Measurements from ENCODE around the gene GTF2IRD1.
A peak's percentile ranks its signal among the peaks of the same experiment; 100 is the strongest.
"Not testable (repeated sequence)": the region's sequence is repeated elsewhere in the genome, so short reads cannot be mapped to it uniquely, and the experiment has no call there.

The GTF2IRD1 gene

DNA sequence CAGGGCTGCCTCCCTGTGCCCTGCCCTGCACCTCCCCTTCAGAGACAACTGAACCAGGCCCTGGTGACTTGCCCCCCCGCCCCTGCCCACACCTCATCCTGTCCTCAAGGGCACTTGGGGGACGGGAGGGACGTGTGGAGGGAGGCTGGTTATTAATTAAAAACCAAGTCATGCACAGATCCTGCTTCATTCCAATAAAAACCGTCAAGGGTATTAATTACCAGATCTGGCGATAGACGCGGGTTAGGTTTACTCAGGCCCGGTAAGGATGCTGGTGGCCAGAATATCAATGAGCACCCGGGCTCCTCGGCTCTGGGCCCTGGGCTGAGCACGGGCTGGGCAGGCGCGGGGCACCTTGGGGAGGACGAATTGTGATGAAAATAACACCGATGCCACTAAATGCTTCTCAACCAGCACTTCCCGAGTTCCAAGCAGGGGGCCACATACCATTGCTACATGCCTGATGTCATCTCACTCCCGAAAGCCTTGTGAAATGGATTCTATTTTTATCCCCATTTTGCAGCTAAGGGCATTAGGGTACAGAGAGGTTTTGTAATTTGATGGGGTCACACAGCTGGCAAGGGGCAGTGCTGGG is 24.5 kb upstream of the GTF2IRD1 start:
- DNase-seq (ENCODE audit: extremely low read depth in 1 of 2, low read depth in 1 of 2): no peak

- DNase-seq (ENCODE audit: extremely low read depth in 1 of 2, low read depth in 1 of 2): not testable (repeated sequence)
These were observed 23.3 kb upstream of the GTF2IRD1 start for GRCh38 chr7:74430409-74430808.

GRCh38 chr7:74430961-74431466 is 22.7 kb upstream of the GTF2IRD1 start:
- DNase-seq (ENCODE audit: extremely low read depth in 1 of 2, low read depth in 1 of 2): no peak

GRCh38 chr7:74437291-74437571 is 16.5 kb upstream of the GTF2IRD1 start:
- DNase-seq (ENCODE audit: extremely low read depth in 1 of 2, low read depth in 1 of 2): not testable (repeated sequence)

GRCh38 chr7:74438327-74438726 is 15.4 kb upstream of the GTF2IRD1 start:
- DNase-seq (ENCODE audit: extremely low read depth in 1 of 2, low read depth in 1 of 2): no peak

- no peak for DNase-seq (ENCODE audit: extremely low read depth in 1 of 2, low read depth in 1 of 2)
These were observed 14.2 kb upstream of the GTF2IRD1 start for GRCh38 chr7:74439541-74439940.

- not testable (repeated sequence) for DNase-seq (ENCODE audit: extremely low read depth in 1 of 2, low read depth in 1 of 2)
These were observed 13.6 kb upstream of the GTF2IRD1 start for GRCh38 chr7:74440143-74440542.

GRCh38 chr7:74441801-74442200 is 11.9 kb upstream of the GTF2IRD1 start:
- no peak for DNase-seq (ENCODE audit: extremely low read depth in 1 of 2, low read depth in 1 of 2)

- no peak for DNase-seq (ENCODE audit: extremely low read depth in 1 of 2, low read depth in 1 of 2)
These were observed 10.0 kb upstream of the GTF2IRD1 start for GRCh38 chr7:74443543-74444247.

GRCh38 chr7:74449144-74449543 is 4.6 kb upstream of the GTF2IRD1 start:
- no peak for DNase-seq (ENCODE audit: extremely low read depth in 1 of 2, low read depth in 1 of 2)

DNA sequence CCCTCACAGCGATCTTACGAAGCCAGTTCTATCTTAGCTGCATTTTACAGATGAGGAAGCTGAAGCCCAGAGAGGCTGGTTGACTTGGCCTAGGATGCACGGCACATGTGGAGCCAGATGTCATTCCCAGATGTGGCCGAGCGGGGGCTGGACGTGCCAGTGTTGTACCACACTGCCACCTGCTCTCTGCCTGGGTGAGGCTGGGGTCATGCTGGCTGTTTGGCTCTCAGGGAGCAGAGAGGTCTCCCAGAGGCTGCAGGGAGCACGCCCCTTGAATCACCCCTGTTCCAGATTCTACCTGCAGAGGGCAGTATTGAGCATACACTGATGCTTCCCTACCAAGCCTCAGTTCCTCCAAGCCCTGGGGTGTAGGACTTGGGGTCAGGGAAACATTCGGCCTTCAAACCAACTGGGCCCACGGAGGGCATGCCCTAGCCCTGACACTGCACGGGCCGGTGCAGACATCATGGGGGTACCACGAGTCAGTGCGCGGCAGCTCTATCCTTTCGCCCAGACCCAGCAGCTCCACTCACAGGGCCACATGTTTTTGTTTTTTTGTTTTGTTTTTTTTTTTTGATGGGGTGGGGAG is 3.8 kb upstream of the GTF2IRD1 start:
- DNase-seq (ENCODE audit: extremely low read depth in 1 of 2, low read depth in 1 of 2): peak; percentile 36 to 43

DNA sequence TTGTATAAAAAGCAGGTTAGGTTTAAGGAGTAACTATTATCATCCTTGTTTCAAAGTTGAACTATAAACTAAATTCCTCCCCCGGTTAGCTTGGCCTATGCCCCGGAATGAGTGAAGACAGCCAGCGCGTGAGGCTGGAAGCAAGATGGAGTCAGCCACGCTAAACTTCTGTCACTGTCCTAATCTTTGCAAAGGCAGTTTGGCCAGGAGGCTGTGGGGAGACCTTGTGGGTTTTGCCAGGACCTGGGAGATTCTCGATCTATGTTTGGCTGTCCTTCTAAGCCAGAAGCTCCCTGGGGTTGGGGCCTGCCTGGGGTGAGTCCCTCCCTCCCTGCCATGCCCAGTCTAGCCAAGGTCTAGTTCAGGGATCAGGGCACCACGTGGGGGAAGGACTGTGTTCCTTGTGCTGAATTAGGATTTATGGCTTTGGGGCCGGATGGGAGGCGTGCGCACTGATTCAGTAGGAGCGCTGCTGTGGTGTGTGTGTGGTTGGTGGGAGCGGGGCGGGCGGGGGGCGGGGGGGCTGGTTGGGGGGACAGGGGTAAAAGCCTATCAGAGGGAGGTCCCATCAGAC is 871 bp upstream of the GTF2IRD1 start:
- no peak for DNase-seq (ENCODE audit: extremely low read depth in 1 of 2, low read depth in 1 of 2)

DNA sequence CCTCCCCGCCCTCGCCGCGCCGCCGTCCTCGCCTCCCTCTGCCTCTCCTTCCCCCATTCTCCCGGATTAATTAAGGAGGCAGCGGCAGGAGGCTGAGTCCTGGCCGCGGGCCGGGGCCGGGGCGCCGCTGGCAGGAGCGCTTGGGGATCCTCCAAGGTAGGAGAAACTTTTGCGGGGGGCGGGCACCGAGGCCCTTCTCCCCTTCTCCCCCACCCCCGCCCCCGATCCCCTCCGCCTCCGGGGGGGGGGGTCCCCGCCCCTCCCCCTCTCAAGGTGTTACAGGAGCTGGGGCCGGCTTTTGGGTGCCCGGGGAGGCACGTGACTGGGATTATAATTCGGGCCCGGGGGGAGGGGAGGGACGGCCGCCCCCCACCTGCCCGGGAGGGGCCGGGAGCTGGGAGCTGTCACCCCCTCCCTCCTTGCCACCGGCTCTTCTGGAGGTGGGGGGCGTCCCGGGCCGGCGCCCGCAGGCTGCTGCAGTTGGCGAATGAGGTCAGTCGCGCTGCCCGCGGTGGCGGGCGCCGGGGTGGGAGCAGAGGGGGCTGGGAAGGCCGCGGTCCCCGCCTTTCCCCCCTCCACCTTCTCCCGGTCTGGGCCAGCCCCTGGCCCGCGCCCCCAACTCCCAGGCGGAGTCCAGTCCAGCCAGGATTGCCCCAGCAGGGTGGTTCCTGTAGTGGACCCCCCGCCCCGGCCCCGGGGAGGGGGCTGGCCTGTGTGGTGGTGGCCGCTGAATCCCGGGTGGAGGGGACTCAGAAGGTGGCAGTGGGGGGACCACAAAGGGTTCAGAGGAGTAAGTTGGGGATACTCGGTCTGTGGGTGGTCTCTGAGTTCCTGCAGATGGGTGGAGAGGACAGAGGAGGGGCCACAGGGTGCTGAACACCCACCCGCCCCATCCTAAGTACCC is 567 bp downstream of the GTF2IRD1 start:
- DNase-seq (ENCODE audit: extremely low read depth in 1 of 2, low read depth in 1 of 2): no peak

DNA sequence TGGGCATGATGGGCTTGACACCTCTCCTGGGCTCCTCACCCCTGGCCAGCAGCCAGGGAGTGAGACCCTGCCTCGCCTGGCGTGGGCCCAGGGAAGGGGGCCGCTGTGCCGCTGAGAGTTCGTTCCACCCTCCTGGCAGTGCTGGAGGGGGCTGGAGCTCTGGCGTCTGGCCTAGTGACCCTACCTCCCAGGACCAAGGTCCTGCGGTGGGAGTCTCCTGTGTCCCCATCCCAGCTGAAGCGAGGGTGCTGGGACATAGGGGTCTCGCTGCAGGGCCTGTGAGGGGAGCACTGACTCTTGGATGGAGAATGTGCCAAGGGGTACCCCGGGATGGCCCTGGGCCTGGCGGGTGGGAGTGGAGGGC is 1.2 kb downstream of the GTF2IRD1 start:
- no peak for DNase-seq (ENCODE audit: extremely low read depth in 1 of 2, low read depth in 1 of 2)

DNA sequence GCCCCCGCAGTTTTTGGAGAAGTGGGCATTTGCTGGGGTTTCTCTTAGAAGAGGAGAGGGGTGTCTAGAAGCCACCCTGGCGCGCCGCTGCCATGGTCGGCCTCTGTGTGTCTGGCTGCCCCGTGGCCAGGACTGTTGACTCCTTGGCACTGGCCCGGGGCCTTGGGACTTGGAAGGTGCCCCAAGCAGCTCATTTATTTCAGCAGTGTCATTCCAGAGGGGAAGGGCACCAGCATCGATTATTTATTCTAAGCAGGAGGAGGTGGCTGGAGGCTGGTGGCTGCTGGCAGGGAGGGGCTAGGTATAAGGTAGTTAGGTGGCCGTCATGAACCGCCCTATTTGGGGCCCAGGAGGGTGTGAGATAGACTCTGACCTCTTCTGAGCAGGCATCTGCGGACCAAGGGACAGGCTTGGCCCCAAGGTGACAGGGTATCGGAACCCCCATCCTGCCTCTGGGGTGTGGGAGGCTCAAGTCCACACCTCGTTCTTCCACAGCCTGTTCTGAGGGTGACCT is 1.6 kb downstream of the GTF2IRD1 start:
- DNase-seq (ENCODE audit: extremely low read depth in 1 of 2, low read depth in 1 of 2): no peak

DNA sequence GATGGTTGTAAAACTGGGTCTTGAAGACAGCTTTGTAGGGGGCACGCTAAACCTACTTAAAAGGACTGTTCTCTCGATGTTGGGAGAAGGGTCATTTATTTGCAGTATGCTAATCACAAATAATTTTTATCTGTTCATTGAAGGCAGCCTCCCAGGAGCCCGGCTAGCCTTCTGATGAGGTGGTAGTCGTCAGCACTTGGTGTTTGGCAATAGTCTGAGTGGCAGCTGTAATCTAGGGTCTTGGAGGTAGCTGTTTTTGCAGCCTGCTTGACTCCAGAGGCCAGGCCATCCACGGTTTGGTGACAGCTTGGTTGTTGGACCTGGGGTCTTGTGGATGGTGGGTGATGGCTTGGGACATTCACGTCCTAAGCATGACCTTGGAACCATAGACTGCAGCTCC is 2.2 kb downstream of the GTF2IRD1 start:
- DNase-seq (ENCODE audit: extremely low read depth in 1 of 2, low read depth in 1 of 2): no peak

DNA sequence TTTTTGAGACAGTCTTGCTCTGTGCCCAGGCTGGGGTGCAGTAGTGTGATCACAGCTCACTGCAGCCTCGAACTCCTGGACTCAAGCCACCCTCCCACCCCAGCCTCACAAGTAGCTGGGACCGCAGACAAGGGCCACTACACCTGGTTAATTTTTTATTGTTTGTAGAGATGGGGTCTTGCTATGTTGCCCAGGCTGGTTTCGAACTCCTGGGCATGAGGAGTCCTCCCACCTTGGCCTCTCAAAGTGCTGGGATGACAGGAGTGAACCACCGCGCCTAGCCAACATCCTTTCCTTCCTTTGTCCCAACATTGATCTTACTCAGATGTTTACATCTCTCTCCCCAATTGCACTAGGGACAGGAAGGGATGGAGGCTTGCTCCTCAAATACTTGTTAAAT is 3.3 kb downstream of the GTF2IRD1 start:
- DNase-seq (ENCODE audit: extremely low read depth in 1 of 2, low read depth in 1 of 2): no peak

DNA sequence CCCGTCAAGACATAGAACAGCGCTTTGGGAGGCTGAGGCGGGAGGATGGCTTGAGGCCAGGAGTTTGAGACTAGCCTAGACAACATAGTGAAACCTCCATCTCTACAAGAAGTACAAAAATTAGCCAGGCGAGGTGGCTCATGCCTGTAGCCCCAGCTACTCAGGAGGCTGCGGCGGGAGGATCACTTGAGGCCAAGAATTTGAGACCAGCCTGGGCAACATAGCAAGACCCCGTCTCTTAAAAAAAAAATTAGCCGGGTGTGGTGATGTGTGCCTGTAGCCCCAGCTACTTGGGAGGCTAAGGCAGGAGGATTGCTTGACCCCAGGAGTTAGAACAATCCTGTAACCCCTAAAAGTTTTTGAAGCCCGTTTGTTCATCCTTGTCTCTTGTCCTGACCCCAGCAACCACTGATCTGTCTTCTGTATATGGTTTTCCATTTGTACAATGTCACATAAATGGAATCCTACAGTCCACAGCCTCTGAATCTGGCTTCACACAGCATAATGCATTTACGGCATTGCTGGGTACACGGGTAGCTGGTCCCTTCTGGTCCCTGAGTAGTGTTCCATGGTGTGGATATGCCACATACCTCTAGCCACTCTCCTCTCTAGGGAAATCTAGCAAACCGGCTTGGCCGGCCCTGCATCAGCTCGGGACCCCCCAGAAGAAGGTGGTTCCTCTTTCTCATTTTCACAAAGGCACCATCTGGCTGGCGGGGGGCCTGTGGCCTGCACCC is 8.4 kb downstream of the GTF2IRD1 start:
- DNase-seq (ENCODE audit: extremely low read depth in 1 of 2, low read depth in 1 of 2): no peak

- DNase-seq (ENCODE audit: extremely low read depth in 1 of 2, low read depth in 1 of 2): no peak
These were observed 9.0 kb downstream of the GTF2IRD1 start for GRCh38 chr7:74462707-74463100.

Data from activated CD8-positive, alpha-beta memory T cell treated with anti-CD3 and anti-CD28 coated beads for 1 hour (primary cell).